ENCODE data around the gene PLA2G2F.

DNA sequence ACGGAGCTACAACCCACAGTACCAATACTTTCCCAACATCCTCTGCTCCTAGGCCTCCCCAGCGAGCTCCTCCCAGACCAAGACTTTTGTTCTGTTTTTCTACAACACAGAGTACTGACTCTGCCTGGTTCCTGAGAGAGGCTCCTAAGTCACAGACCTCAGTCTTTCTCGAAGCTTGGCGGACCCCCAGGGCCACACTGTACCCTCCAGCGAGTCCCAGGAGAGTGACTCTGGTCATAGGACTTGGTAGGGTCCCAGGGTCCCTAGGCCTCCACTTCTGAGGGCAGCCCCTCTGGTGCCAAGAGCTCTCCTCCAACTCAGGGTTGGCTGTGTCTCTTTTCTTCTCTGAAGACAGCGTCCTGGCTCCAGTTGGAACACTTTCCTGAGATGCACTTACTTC lies 48.5 kb upstream of the PLA2G2F start:
- TF ChIP-seq, protein P1, sequence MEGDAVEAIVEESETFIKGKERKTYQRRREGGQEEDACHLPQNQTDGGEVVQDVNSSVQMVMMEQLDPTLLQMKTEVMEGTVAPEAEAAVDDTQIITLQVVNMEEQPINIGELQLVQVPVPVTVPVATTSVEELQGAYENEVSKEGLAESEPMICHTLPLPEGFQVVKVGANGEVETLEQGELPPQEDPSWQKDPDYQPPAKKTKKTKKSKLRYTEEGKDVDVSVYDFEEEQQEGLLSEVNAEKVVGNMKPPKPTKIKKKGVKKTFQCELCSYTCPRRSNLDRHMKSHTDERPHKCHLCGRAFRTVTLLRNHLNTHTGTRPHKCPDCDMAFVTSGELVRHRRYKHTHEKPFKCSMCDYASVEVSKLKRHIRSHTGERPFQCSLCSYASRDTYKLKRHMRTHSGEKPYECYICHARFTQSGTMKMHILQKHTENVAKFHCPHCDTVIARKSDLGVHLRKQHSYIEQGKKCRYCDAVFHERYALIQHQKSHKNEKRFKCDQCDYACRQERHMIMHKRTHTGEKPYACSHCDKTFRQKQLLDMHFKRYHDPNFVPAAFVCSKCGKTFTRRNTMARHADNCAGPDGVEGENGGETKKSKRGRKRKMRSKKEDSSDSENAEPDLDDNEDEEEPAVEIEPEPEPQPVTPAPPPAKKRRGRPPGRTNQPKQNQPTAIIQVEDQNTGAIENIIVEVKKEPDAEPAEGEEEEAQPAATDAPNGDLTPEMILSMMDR (IDR thresholded peaks at IDR 0.05; ENCODE audit: insufficient read depth, low read length, poor library complexity, severe bottlenecking): no peak
- no peak for TF ChIP-seq EZH2phosphoT487 (conservative IDR thresholded peaks at IDR 0.05; ENCODE audit: low read length)
